ENCODE results near the gene GRK5.

DNA sequence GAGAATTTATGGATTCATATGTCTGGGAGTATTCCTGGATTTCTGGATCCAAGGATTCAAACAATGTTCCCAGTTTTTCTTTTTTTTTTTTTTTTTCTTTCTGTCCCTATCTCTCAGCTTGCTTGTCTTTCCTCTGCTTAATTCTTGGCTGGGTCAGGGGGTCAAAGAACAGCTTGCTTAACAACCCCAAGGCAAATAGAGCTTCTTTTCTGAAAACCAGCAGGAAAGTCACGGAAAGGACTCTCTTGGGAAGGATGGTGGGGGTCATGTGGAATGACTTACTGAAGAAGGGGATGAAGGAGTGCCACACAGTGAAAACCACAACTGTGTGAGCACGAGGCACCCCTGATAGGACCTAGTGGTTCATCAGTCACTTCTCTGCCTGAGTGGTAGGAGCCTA lies 36.1 kb downstream of the GRK5 start:
- TF ChIP-seq CTCF (conservative IDR thresholded peaks at IDR 0.05; ENCODE audit: low read depth, low read length) = no peak
- TF ChIP-seq EZH2 (IDR thresholded peaks at IDR 0.05; ENCODE audit: borderline replicate concordance, low read depth, low read length, poor library complexity, severe bottlenecking) = no peak
